OCI-M2 (cell line): ENCODE data around the gene OR5T3.
"Not testable (repeated sequence)": the region's sequence is repeated elsewhere in the genome, so short reads cannot be mapped to it uniquely, and the experiment has no call there.

ENCODE experiments used
- DNase-seq: peaks from one replicate; lab custom pipeline; 2025; ENCODE audit not compliant: unreplicated experiment; lab: John Stamatoyannopoulos, UW

The OR5T3 gene

DNA sequence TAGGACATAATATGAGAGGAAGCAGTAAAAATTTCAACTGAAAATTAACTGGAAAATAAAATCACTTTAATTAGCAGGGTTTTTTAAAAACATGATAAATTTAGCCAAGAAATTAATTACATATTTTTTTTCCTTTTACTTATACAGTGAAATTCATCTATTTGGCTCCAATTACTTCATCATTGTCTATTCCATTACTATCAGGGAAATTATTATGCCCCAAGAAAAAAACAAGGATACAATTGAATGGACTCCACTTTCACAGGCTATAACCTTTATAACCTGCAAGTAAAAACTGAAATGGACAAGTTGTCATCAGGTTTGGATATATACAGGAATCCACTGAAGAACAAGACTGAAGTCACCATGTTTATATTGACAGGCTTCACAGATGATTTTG is at the start of gene OR5T3:
Gene OR5T3, plus strand, starts transcription at position 301 of the 400 bp plus-strand sequence. Its CDS starts 0 bp downstream, at position 301.
- DNase-seq, result no peak

DNA sequence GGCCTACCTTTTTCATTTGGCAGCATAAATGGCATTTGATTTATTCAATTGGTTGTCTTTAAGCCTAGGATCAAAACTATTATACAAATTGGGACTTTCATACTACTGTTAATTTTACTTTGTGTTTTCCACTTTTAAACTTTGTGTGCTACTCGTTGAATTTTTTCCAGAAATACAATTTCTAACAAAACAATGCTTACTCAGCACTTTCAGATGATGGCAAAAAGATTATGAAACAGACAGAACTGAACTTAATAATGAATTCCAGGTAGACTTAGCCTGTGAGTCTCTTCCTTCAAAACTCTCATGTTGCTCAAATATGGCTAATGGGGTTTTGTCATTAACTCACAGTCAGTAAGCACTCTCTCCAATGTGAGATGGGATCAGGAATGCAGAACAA is 44.3 kb upstream of the OR5T3 start:
- no peak for DNase-seq

DNA sequence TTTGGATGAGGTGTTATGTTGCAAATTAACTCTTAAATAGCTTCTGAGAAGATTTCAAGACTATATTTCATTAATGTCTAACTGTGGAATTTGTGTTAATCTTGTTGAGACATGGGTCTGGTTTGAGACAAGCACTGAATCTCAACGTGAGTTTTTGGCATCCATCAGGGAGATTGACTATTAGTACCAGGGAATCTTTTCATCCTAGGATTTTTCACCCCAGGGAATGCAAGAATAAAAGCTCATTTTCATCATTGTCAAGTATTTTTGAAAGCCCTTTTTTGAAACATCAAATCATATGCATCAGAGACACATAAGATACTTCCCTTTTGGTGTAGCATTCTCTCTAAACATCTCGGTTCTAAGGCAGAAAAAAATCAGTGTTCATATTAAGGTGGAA is 37.5 kb upstream of the OR5T3 start:
- no peak for DNase-seq

DNA sequence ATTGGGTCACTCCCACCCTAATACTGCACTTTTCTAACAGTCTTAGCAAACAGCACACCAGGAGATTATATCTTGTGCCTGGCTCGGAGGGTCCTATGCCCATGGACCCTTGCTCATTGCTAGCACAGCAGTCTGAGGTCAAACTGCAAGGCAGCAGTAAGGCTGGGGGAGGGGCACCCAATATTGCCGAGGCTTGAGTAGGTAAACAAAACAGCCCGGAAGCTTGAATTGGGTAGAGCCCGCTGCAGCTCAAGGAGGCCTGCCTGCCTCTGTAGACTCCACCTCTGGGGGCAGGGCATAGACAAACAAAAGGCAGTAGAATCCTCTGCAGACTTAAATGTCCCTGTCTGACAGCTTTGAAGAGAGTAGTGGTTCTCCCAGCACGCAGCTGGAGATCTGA is 32.3 kb upstream of the OR5T3 start:
- DNase-seq, result not testable (repeated sequence)

DNA sequence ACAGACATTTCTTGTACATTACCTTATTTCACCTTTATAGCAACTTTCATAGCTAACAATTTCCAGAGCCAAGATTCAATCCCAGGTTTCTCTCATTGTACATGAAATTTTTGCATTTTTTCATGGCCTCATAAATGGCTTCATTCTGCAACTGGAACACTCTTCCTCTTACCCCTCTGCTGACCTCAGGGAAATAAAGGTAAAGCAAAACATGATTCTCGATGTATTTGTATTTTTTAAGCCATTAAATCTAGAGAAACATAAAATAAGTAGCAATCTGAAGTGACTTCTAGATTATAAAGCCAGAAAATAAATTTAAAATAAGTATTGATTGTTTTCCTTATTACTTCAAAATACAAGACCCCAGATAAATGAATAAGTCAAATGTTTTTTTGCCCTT is 17.9 kb upstream of the OR5T3 start, which contains the start of gene OR5T2:
Gene OR5T2, minus strand, starts transcription at position 101 of the 400 bp plus-strand sequence. CDS start 1,193 bp downstream, outside the sequence.
- no peak for DNase-seq

DNA sequence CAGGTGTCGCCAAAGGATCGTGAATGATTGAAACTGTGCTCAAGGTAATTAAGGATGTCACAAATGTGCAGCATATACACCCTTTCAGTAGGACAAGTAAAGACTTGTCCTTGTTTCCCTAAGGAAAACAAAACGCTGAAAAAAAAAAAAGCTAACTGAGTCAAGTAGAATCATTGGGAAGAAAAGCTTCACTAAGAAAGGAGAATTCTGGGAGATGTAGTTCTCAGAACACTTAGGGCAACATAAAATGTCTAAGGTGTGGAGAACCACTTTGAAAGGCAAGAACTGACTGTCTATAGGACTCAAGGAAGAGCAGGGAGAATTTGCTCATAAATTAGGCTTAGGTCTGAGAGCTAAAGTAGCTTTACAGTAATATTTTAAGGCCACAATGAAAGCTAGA is 19.0 kb downstream of the OR5T3 start:
- no peak for DNase-seq

DNA sequence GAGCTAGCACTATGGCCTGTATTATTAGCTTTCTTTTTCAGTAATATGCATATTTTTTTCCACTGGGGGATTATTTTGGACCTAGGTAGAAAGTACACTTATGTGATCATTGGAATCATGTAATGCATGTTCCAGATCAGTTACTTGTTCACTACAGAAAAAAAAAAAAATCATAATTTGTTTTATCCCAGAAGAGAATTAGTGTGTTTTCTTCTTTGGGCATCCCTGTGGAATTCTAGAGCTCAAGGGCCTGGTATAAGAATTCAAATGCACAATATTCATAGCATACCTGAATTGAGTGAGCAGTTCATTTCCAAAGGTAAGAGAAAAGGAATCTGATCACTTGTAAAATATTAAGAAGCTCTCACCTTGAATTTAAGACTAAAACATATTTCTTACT is 21.8 kb downstream of the OR5T3 start, which contains the start of gene OR5T1:
Gene OR5T1, plus strand, starts transcription at position 301 of the 400 bp plus-strand sequence. CDS start 1,485 bp downstream, outside the sequence.
- DNase-seq, result no peak

DNA sequence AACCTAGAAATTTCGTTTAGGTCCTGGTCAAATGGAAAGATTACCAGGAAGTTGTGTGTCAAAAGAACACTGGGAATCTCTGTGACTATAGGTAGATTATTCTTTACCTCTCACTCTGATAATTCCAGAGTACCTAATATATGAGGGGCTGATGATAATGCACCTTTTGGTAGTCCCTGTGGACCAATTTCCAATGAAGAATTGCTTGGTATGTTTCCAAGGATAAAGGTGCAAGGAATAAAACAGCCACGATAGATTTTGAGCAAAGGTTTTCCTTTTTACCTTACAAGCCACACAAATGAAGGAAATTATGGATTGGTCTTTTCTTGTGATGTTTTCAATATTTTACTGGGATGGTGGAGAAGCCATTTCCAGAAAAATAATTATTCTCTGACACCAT is 40.1 kb downstream of the OR5T3 start, which contains the start of gene OR8H1:
Gene OR8H1, minus strand, starts transcription at position 101 of the 400 bp plus-strand sequence. CDS start 1,192 bp downstream, outside the sequence.
- no peak for DNase-seq

DNA sequence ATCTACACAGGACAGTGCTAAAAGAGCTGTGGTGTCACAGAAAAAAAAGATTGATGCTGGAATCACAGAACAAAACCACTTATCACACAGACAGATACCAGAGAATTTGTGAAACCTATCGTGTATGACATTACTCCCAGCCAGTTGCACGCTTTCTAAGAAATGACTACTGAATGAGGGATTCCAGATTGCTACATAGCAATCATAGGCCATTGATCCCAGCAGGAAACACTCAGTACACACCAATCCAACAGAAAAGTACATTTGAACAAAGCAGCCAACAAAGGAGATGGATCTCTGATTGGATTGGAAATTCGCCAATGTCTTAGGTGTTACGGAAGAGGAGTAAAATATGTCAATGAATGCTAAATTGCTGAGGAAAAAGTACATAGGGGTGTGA is 44.8 kb downstream of the OR5T3 start:
- no peak for DNase-seq
